Left colon (tissue), 2 donors: ENCODE results near the gene DCLK3. TPM values are rescaled to one million over a fixed set of nuclear protein-coding genes. Genes with fewer than 3 reads are reported as not detected.
A peak's percentile ranks its signal among the peaks of the same experiment; 100 is the strongest.

ENCODE experiments used
- ATAC-seq: fragments of 200-7000 bp; cut with Tn5 transposase; one replicate; pipeline ENCODE4 v1.9.1; 2020; ENCODE audit warnings: mild to moderate bottlenecking, moderate library complexity
- DNase-seq, 2 donors: peaks; one replicate each; pipeline ENCODE4 v3.0.0-alpha.2; 2020
- intact Hi-C, 2 donors: fragments of 100-400 bp; cut with DNase I in 1 of 2; cut with micrococcal nuclease in 1 of 2; formaldehyde crosslinking; loops; one replicate each; pipeline versions ENCODE4 v1.11.2 to v1.14.0; 2022; cut with DNase I, micrococcal nuclease
- total RNA-seq, 2 donors: library from RNA; stranded (reverse); fragmentation: NEBNext Ultra II Directional; extraction: Animal tissue kit (Norgen Biotek cat#: 25700); gene quantifications; one replicate each; pipeline ENCODE4 v1.2.1, GENCODE V29; 2021
- donor health status: DM: no; HTN: no; CAD: no.
- donor health status: DM: yes; HTN: yes; CAD: no.

Gene DCLK3
- total RNA-seq, 2 donors from 2014 or later: 0.11 to 0.46 TPM

DNA sequence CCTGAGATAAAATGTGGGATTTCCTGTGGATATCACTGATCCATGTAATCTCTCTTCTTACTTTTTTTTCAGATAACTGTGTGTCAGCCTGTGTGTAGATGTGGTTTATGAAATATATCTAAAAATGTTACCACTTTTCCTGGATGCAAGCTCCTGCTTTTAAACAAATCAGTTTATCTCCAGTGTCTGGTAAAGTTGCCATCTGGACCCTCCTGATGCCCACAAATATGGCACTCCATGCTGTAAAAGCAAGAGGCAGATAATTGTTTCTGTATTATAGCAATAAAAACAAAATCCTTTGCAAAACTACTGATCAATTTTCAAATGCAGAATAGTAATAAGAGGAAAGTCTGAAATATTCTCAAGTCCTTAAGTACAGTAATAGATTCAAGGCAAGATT lies 7.6 kb upstream of the DCLK3 start:
- ATAC-seq: no peak
- intact Hi-C loops: no loop called here
- no peak for DNase-seq

DNA sequence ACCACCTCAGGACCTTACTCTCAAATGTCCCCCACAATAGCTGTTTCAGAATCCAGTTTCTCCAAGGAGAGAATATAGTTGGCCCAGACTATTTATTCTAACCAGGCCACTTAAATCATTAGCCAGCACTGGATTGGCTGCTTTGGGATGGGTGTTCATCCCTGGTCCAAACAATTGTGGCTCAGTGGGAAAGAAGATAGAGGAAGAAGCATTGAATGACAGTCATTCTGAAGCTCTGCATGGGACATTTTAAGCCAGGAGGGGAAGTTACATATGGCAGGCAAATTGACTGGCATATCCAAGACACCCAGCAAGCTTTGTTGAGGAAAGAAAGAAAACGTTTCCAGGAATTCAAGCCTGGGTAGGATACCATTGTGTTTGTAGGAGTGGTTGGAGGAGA lies 5.6 kb upstream of the DCLK3 start:
- no peak for ATAC-seq
- DNase-seq: no peak
- intact Hi-C loops: no loop called here

DNA sequence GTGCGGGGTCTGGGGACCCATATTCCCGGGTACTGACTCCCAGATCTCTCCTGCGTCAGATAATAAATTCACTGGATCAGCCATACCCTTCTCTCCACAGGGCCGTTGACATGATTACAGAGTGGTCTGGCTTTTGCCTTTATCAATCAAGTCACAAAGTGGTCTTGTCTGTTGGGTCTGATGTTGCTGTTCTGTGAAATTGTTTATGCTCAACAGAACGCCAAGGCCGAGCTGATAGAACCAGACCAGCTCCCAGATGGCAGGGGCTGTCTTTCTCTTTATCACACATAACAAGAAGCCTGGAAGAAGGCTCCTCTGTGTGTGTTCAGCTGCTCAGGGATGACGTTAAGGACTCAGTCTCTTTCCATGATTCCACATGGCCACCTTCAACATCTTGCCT lies 751 bp upstream of the DCLK3 start:
- ATAC-seq (no peak), DNase-seq (no peak)
- intact Hi-C loops: no loop called here

DNA sequence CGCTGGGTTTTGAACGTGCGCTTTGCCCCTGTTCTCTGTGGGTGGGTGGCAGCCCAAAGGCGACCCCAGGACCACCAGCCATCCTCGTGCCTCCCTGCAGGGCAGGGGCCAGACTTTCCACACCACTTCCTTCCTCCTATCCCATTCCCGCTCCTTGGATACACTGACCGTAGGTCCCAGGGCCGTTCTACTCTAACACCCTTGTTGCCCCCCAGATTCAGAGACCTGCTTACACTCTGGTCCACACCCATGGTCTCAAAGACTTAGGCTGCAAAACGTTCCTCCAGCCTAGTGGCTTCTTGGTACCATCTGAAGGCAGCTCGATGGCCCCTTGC lies 318 bp upstream of the DCLK3 start:
- DNase-seq (no peak), ATAC-seq (no peak)

DNA sequence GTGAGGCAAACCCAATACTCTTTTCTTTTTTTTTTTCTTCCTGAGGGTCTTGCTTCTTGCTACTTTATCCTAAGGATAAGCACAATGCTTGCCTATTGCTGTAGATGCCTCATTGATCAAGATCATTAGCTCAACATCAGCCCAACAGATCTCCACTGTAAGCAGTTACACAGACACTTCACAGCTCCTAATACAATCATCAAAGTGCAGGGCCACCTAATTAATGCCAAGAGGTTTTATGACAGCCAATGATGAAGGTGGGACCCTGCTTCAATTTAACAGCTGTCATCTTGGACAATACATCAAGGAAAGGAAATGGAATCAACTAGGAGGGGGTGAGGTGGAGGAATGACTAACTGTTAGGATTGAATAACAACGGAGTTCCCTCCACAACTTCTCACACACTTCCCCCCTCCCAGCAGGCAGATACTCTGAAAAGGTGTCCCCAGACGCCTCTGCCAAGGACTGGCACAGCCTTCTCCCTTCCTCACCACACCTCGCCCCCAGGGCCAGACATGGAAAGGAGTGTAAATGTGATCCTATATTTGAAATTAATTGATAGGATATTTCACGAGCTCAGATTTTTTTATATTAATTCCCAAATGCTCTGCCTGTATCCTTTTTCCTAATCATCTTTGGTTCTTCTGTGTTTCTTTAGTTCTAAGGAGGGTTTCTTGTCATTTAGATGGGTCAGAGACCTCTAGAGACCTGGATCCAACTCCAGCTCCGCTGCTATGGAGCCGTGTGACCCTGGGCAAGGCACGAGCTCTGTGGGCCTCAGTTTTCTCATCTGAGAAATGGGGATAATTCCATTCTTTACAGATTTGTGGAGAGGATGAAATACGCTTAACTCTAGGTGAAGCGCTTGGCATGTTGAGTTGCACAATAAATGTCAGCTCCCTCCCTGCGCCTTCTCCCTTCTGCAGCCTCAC lies 1.2 kb downstream of the DCLK3 start:
- ATAC-seq (no peak), DNase-seq (no peak)
- intact Hi-C loops: no loop called here

More for the DNA sequence above, 318 bp upstream of the DCLK3 start:
- intact Hi-C loops: no loop called here

DNA sequence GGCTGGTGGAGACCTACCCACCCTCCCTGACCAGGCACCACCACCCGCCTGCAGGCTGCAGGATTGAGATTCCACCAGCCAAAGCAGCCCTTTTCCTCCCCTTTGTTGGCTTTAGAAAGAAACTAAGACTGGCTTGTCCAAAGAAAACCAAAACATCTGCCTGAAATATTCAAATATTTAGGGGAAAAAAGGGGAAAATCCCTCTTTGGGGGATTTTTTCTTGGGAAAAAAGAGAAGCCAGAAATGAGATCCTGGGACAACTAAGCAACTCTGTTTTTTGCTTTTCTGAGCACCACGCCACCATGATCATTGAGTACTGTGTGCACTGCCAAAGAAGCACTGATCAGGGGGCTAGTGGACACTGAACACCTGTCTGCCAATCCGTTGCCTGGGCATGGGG lies 2.6 kb downstream of the DCLK3 start:
- DNase-seq (no peak), ATAC-seq (no peak)
- intact Hi-C loops: no loop called here

DNA sequence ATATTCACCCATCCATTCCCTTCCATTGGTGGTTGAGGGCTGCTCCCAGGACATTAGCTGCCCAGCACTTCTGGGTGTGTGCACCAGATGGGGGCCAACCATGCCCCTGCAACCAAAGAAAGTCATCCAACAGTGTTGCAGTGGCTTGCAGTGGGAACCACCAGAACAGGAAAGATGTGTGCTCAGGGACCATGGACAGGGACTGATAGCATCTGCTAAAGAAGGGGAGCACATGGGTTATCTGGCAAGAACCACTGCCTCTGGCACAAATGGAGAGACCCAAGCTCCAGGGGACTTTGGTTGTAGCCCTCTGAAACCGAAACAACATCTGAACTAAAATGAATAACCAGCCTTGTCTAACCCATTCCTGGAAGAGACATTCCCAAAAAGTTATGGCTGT lies 8.1 kb downstream of the DCLK3 start:
- intact Hi-C loops: no loop called here
- DNase-seq (no peak), ATAC-seq (no peak)

DNA sequence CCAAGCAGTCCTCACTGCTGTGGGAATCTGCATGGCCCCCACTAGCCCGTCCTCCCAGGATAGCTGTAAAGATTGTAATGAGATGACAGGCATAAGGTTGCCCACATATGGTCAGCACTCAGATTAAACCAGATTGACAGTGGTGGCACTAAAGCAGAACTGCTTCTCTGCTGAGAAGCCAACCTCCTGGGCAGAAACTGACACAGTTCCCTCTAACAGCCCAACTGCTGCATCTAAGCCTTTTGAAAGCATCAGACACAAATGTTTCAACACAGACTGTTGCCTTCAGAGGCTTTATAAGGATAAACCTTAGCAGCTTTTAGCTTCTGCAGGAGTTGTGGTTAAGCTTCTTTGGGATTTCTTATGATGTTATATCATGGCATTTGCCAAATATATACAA lies 13.0 kb downstream of the DCLK3 start:
- DNase-seq (no peak), ATAC-seq (no peak)
- intact Hi-C loops: no loop called here

DNA sequence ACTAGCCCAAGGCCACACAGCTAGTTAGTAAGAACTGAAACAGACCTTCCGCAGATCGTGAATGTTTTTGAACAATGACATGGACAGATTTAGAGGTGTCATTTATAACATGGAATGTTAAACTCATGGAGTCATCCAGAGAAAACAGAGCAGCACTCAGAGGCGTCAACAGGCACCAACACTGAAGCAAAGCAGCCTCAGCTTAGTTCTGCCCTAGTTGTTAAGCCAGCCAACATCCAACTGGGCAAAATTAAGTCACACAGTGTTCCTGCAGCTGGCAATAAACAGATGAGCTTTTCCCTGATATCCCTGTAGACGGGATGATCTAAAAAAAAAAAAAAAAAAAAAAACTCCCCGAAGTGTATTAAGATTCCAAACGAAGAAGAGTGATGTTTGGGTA lies 13.6 kb downstream of the DCLK3 start:
- DNase-seq: no peak
- intact Hi-C loops: no loop called here
- ATAC-seq: no peak

DNA sequence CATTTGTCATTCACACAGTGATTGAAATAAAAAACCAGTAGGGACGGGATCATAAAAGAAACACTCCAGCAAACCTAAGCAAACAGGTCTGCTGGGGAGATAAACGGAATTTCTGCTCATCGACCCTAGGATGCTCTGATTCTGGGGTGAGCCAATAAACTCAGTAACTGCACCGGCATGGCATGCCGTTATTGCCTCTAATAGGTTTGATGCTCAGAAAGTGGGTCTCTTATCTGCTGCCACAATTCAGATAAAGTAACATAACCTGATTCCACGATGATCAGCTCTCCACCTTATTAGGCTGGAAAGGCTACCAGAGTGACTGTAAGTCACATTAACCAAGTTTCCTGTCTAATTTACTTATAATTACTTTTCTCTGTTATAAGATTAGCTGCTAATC lies 19.6 kb downstream of the DCLK3 start:
- intact Hi-C loops: no loop called here
- ATAC-seq (no peak), DNase-seq (no peak)

DNA sequence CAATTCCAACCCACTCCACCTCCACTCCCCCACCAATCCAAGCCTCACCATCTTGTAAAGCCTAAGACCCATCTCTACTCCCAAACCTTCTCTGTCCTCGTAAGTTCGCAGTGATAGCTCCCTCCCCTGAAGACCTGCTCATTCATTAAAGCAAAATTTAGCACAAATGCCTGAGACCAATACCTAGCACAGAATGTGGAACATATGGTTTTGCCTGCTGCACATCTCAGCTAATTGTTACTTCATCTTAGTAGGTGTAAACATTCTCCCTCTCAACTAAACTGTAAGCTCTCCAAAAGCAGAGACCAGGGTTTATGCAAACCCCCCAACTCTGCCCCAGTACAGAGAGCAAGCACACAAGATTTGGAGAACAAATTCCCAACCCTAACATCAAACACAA lies 20.5 kb downstream of the DCLK3 start:
- DNase-seq (no peak), ATAC-seq (no peak)
- intact Hi-C loops: no loop called here

DNA sequence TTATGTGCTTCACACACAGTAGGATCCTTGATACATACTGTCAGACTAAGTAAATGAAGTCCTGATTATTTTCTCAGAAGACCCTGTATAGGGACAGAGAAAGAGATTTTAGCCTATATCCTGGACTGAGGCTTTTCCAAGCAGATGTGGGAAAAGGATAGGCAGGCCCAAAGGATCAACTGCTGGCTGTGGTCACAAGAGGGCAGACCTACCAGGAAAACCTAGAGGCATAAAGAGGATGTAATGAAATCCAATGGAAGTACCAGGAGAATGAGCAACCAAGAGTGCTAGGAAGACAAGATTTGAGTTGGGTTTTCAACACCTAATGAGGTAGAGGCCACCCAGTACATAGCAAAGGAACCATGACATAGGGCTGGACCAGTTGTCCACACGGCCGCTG lies 23.1 kb downstream of the DCLK3 start:
- ATAC-seq (peak; percentile 33), DNase-seq (no peak)
- intact Hi-C loops: no loop called here

DNA sequence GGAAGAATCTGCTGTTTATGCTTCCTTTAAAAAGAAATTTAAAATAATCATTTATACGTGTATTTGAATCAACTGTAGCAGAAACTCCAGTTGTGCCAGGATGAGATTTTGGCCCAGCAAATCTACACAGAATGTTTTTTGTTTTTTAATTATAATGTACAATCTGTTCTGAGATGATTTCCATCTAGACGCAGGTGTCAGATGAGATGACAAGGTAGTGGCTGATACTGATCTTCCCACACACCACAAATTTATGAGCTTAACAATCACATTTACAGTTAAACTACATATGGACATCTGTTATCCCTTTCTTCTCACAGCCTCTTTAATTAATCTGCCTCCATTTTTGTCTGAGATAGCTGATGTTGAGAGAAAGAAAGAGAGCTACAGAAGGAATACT lies 23.6 kb downstream of the DCLK3 start:
- no peak for ATAC-seq
- DNase-seq: no peak
- intact Hi-C loops: no loop called here

DNA sequence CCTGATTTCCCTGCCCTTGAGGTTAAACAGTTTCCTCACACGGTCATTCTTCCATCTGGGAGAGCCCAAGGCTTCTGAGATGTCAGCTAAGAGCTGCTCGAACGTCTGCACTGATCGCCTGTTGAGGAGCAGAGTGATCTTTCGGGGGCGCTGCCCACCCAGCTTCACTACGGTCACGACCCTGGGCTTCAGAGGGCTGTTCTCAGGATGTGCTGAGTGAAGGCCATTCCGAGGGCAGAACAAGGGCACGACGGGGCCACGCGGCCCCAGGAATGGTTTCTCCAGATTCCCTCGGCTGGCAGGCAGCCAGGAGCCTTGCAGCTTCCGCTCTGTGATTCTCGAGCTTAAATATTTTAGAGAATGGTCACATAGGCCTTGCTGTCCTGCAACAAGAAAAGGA lies 25.7 kb downstream of the DCLK3 start:
- intact Hi-C loops: loop anchor here in 1 of 2 donors (10.0 kb wide), 2 partner anchors 216 to 476 kb away; no protein-coding TSS in a partner anchor
- DNase-seq: no peak
- ATAC-seq: no peak

DNA sequence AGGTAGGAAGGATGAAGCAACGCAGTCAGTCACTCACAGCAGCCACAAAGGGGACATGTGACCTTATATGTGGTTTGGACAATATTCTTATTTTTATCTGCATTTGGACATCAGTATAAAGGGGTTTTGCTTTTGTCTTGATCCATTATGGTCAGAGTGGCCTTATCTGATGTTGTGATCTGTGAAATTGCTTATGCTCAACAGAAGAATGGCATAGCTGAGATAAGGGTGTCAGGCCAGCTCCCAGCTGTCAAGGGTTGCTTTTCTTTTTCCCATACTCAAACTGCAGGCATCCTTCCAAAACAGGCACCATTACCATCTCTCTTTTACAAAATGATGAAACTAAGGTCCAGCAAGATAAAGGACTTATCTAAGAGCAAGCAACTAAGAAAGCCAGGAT lies 28.1 kb downstream of the DCLK3 start:
- DNase-seq (no peak), ATAC-seq (no peak)
- intact Hi-C loops: loop anchor here in 1 of 2 donors (10.0 kb wide), 2 partner anchors 218 to 478 kb away; no protein-coding TSS in a partner anchor

DNA sequence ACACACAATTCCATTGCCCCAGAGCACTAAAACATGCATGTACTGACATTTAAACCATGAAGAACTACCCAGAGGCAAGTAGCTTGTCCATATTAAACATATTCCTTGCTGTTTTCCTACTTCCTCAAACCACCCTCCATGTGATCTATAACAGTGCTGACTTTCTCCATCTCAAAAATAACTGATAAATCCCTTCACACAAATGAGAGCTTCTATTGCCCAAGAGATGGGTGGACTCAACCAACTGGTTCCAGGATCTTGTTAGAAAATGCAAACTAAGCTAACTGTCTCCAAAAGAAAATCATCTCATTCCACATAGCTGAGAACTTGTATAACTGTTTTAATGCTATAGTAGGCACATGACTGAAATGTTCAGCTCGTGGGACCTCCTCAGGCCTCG lies 29.6 kb downstream of the DCLK3 start:
- intact Hi-C loops: loop anchor here in 1 of 2 donors (10.0 kb wide), 2 partner anchors 220 to 480 kb away; no protein-coding TSS in a partner anchor
- DNase-seq: no peak

DNA sequence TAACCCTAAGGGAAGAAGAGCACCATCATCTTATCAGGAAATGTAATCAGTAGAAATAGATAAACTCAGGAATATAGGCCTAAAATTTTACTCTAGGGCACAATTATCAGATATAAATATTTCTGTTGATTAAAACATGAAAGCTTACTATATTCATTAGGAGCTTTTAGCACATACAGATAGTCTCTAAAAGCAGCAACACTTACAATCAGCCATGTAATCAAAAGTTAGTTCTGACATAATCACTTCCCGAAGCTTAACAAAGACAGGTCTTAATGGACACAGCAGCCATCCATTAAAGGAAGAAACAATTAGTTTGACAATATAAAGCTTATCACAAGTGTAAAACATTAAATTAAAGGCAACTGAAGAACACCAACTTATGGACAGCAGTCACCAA lies 30.6 kb downstream of the DCLK3 start:
- ATAC-seq (no peak), DNase-seq (no peak)
- intact Hi-C loops: loop anchor here in 1 of 2 donors (10.0 kb wide), 2 partner anchors 221 to 481 kb away; no protein-coding TSS in a partner anchor

More for the DNA sequence above, 29.6 kb downstream of the DCLK3 start:
- no peak for ATAC-seq

DNA sequence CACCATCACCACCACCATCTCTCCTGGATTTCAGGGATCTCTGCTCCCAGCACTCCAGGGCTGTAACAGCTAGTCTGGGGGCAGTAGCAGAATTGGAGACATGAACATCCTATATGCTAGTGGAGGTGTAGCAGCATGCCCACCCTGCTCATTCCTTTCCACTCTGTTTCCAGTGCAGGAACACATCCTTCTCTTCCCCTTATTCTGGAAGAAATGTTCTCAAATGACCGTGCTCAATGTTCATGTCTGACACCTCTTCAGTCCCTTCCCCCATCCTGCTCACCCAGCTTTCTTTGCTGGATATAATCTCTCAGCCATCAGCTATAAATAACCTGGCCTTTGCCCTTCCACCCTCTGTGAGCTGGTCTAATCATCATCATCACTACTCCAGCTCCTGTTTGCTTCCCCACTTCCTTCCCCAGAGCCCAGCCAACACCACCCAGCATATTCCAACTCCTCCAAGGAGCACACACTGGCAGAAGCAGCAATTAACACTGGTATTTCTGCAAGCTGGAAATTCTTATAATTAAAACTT lies 31.1 kb downstream of the DCLK3 start:
- intact Hi-C loops: loop anchor here in 1 of 2 donors (10.0 kb wide), 2 partner anchors 222 to 482 kb away; no protein-coding TSS in a partner anchor
- ATAC-seq: peak; percentile 73
- no peak for DNase-seq

DNA sequence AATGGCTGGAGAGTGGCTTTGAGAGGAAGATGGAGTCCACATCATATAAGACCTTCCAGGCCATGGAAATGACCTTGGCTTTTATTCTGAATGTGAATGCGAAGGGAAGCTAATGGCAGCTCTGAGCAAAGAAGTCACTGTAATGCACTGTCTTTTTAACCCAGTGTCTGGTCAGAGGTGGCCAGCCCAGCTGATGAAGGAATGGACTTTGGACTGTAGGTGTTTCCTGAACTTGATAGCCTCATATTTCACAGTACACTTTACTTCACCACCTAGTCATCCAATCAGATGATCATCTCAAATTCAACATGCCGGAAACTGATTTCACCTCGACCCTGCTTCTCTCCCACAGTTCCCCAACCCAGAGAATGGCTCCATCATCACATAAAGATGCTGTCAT lies 33.4 kb downstream of the DCLK3 start:
- intact Hi-C loops: loop anchor here in 1 of 2 donors (10.0 kb wide), 2 partner anchors 224 to 484 kb away; no protein-coding TSS in a partner anchor
- ATAC-seq (peak; percentile 87), DNase-seq (no peak)
